Cardiac fibroblast (primary cell): ENCODE results near the gene HABP4.

Experiments used
- DNase-seq, 2 donors: peaks; one replicate each; pipeline versions ENCODE4 v3.0.0 to v3.0.0-alpha.2; 2010; ENCODE audit warnings: low read depth in 2 of 2
- H3K4me3 ChIP-seq, 2 donors: replicated peaks in 1 of 2; 1 replicate in 1 of 2; 2 replicates in 1 of 2; pipeline ENCODE4 v1.5.1; 2011; ENCODE audit warnings: low read depth in 2 of 2, low read length in 2 of 2, mild to moderate bottlenecking in 2 of 2, moderate library complexity in 1 of 2
- TF ChIP-seq, protein P1 (sequence below): IDR thresholded peaks from one replicate; pipeline ENCODE4 v1.5.1; 2011; ENCODE audit warnings: low read depth, mild to moderate bottlenecking, low read length, inconsistent platforms

The HABP4 gene

GRCh38 chr9:96423322-96423984 lies 26.5 kb upstream of the HABP4 start:
- no peak overlapping the region for H3K4me3 ChIP-seq
- DNase-seq: no peak
- TF ChIP-seq, protein P1, sequence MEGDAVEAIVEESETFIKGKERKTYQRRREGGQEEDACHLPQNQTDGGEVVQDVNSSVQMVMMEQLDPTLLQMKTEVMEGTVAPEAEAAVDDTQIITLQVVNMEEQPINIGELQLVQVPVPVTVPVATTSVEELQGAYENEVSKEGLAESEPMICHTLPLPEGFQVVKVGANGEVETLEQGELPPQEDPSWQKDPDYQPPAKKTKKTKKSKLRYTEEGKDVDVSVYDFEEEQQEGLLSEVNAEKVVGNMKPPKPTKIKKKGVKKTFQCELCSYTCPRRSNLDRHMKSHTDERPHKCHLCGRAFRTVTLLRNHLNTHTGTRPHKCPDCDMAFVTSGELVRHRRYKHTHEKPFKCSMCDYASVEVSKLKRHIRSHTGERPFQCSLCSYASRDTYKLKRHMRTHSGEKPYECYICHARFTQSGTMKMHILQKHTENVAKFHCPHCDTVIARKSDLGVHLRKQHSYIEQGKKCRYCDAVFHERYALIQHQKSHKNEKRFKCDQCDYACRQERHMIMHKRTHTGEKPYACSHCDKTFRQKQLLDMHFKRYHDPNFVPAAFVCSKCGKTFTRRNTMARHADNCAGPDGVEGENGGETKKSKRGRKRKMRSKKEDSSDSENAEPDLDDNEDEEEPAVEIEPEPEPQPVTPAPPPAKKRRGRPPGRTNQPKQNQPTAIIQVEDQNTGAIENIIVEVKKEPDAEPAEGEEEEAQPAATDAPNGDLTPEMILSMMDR: no peak

GRCh38 chr9:96423985-96424336 lies 26.0 kb upstream of the HABP4 start:
- DNase-seq: no peak
- H3K4me3 ChIP-seq: no peak overlapping the region
- TF ChIP-seq, protein P1: no peak

DNA sequence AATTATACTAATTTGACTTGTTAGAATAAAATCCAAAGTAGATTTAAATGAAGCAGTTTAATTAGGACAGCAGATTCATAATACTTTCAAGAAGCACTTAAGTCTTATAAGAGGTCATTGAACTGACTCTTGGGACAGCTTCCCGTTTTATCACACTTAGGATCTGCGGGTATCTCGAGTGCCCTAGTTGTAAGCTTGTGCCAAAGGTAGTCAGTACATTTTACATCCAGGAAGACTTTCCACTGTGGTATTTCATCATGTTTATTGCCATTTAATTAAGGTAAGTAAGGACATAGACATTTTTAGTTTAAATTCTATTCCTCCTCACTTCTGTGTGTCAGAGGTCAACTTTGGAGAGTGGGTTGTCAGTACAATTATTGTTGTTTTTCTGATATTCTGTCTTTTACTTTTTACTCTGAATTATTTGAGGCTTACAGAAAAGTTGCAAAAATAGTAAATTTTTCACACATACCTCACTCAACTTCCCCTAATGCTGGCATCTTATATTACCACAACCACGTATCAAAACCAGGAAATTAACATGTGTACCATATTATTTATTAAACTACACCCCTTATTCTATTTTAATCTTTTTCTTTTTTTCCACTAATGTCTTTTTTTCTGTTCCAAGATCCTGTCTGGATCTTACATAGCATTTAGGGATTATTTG lies 24.3 kb upstream of the HABP4 start:
- TF ChIP-seq, protein P1: no peak
- no peak for DNase-seq
- H3K4me3 ChIP-seq: no peak overlapping the region

DNA sequence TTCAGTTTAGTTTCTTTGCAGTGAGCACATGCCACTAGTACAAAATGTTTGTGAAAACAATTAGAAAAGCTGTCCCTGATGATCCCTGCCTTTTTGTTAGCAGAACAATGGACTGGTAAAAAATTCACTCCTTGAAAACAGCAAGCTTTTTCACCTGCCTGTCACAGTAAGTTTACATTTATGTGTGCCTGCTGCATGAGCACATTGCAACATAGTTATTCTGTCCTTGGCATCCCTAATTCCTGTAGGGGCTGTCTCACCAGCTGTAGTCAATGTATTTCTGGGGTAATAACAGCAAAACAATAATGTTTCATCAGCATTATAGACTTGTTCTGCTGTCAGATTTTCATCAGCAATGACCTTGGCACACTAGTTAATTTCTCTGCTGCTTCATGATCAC lies 20.2 kb upstream of the HABP4 start:
- TF ChIP-seq, protein P1: no peak
- DNase-seq: no peak

DNA sequence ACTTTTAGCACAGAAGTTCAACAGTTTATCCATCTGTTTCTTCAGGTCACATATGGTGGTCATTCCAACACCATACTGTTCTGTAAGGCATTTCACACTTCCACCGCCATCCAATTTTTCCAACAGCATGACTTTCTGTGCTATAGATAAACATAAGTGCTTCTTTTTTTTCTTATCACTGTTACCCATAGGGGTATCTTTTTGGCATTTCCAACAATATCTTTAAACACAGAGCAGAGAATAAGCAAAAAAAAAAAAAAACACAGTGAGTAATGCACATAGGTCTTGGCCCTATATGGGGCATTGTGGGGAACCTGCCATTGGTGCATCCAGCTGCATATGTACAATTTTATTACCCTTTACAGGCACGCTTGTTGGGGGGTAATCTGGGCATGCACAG lies 19.6 kb upstream of the HABP4 start:
- H3K4me3 ChIP-seq: no peak overlapping the region
- TF ChIP-seq, protein P1: no peak
- no peak for DNase-seq

More for the DNA sequence above, 20.2 kb upstream of the HABP4 start:
- no peak overlapping the region for H3K4me3 ChIP-seq

- DNase-seq: no peak
- TF ChIP-seq, protein P1: no peak
- no peak overlapping the region for H3K4me3 ChIP-seq
These were observed 14.6 kb upstream of the HABP4 start for GRCh38 chr9:96435345-96435744.
